GM10248 (cell line): ENCODE measurements around the gene AUP1.

Experiments used
- CTCF ChIA-PET: fragments of 300-600 bp; sonication (Branson Sonifier 250); formaldehyde crosslinking; extraction: SDS; loops from one replicate; lab custom pipeline; 2021; ENCODE audit warnings: antibody characterized with exemption; lab: Yijun Ruan, JAX
- POLR2A ChIA-PET: fragments of 350-650 bp; sonication (Branson Sonifier 250); formaldehyde crosslinking; extraction: SDS; loops from one replicate; lab custom pipeline; 2020; ENCODE audit warnings: antibody characterized with exemption; lab: Yijun Ruan, JAX
- DNase-seq: peaks from one replicate; pipeline ENCODE4 v3.0.0; 2012; ENCODE audit errors: extremely low spot score
- CTCF ChIP-seq: IDR thresholded peaks from 2 replicates; pipeline ENCODE4 v1.5.1; 2012; ENCODE audit warnings: mild to moderate bottlenecking, low read depth; ENCODE audit errors: extremely low read depth, missing control alignments, control extremely low read depth

AUP1 gene

GRCh38 chr2:74516650-74517049 is 12.9 kb downstream of the AUP1 start:
- no peak for TF ChIP-seq CTCF
- CTCF ChIA-PET = interaction anchor here (1.0 to 1.3 kb wide), 4 partner anchors 13 to 71 kb away, joined by 3 to 6 read pairs (median 4); partner anchors contain the start of gene HTRA2
- POLR2A ChIA-PET = interaction anchor here (1.0 kb wide), 1 partner anchor 13 kb away, joined by 5 read pairs; the partner anchor contains the start of genes AUP1 and HTRA2
- DNase-seq = no peak

GRCh38 chr2:74515981-74516633 is 13.4 kb downstream of the AUP1 start:
- peak; percentile 93 for DNase-seq
- CTCF ChIA-PET = interaction anchor here (1.0 to 1.3 kb wide), 4 partner anchors 12 to 71 kb away, joined by 3 to 6 read pairs (median 4); partner anchors contain the start of gene HTRA2
- POLR2A ChIA-PET = interaction anchor here (1.0 kb wide), 1 partner anchor 14 kb away, joined by 5 read pairs; the partner anchor contains the start of genes AUP1 and HTRA2
- TF ChIP-seq CTCF = no peak

- ChIA-PET POLR2A (no interaction called here), CTCF (interaction anchor here (0.6 to 3.9 kb wide), 5 partner anchors 11 to 83 kb away, joined by 3 to 10 read pairs (median 4); partner anchors contain the start of genes CCDC142 and TTC31)
- TF ChIP-seq CTCF = no peak
- DNase-seq = no peak
Observed at GRCh38 chr2:74515271-74515980, 14.1 kb downstream of the AUP1 start.

- ChIA-PET CTCF (interaction anchor here (1.0 to 3.9 kb wide), 4 partner anchors 17 to 74 kb away, joined by 3 to 10 read pairs (median 4); partner anchors contain the start of genes CCDC142 and TTC31), POLR2A (interaction anchor here (0.7 kb wide), 1 partner anchor 8 kb away, joined by 4 read pairs; no protein-coding TSS in a partner anchor)
- DNase-seq = peak; percentile 31
- no peak for TF ChIP-seq CTCF
Observed at GRCh38 chr2:74514368-74515270, 14.9 kb downstream of the AUP1 start, which contains the start of gene TLX2. Gene TLX2, plus strand, starts transcription at chr2:74514450. Its CDS starts 357 bp downstream, at chr2:74514807.

GRCh38 chr2:74513605-74514367 is 15.7 kb downstream of the AUP1 start:
- TF ChIP-seq CTCF = no peak
- ChIA-PET POLR2A (interaction anchor here (0.7 kb wide), 1 partner anchor 9 kb away, joined by 4 read pairs; no protein-coding TSS in a partner anchor), CTCF (interaction anchor here (1.1 to 3.9 kb wide), 3 partner anchors 16 to 72 kb away, joined by 3 to 10 read pairs (median 4); partner anchors contain the start of genes CCDC142 and TTC31)
- DNase-seq = peak; percentile 32
